Measurements from ENCODE around the gene MAP4K5. TPM values are rescaled to one million over a fixed set of nuclear protein-coding genes. Genes with fewer than 3 reads are reported as not detected.
A peak's percentile ranks its signal among the peaks of the same experiment; 100 is the strongest.

The MAP4K5 gene
- total RNA-seq, 1 experiment from 2014 or later: 42.7 TPM

- TF ChIP-seq CTCF (conservative IDR thresholded peaks at IDR 0.05): no peak
- H3K27me3 Mint-ChIP-seq (ENCODE audit: low read depth): no peaks in the 10 kb centered on the region
- no peak overlapping the region for H3K4me2 ChIP-seq (ENCODE audit: insufficient read depth, insufficient read length, low read length)
- no peak overlapping the region for H4K5ac ChIP-seq (ENCODE audit: insufficient read length, low read depth, low read length)
- peaks cover 5% of the 10 kb centered on the region; the same call in 1 of the 2 replicates for H3K4me1 ChIP-seq (ENCODE audit: insufficient read depth, low read length)
- H3K9ac ChIP-seq (ENCODE audit: extremely low read depth, insufficient read length, low read length): no peak overlapping the region
- H3T11ph ChIP-seq (ENCODE audit: low read length): no peak overlapping the region
- no peak overlapping the region for H3K23ac ChIP-seq (ENCODE audit: insufficient read length, low read depth, low read length)
- no peak for DNase-seq
- H3K56ac ChIP-seq (ENCODE audit: insufficient read length, low read depth, low read length): no peak overlapping the region
- H3K27me3 ChIP-seq (ENCODE audit: insufficient read depth, low read length): no peaks in the 10 kb centered on the region
- H2AFZ ChIP-seq (ENCODE audit: low read length): no peak overlapping the region
- peaks cover 0 to 7% (median 4%) of the 10 kb centered on the region in 3 experiments; a peak in 5 of 7 replicates for H3K36me3 Mint-ChIP-seq (ENCODE audit: insufficient read depth in 1 of 3, low read depth in 3 of 3)
- H2BK15ac ChIP-seq (ENCODE audit: low read depth, low read length): no peak overlapping the region
- H3K79me1 ChIP-seq (ENCODE audit: insufficient read depth, low read depth, low read length, poor library complexity, severe bottlenecking): peaks cover 11% of the 10 kb centered on the region
- H2BK5ac ChIP-seq (ENCODE audit: insufficient read length, low read length): no peak overlapping the region
- H3K27ac Mint-ChIP-seq: 0 out of 7 replicates have a peak overlapping the region, but pooled peaks of 1 of the 3 experiments have one; percentile 12
- no peak overlapping the region for H3K14ac ChIP-seq (ENCODE audit: insufficient read depth, low read length)
- no peak overlapping the region for H4K8ac ChIP-seq (replicated peaks; ENCODE audit: insufficient read length, low read depth, low read length)
- no peak overlapping the region for H3K18ac ChIP-seq (ENCODE audit: insufficient read length, low read depth, low read length)
- H2BK20ac ChIP-seq (ENCODE audit: low read depth, low read length, poor library complexity, severe bottlenecking): no peak overlapping the region
- H4K20me1 ChIP-seq (ENCODE audit: control insufficient read depth, insufficient read depth, insufficient read length): no peaks in the 10 kb centered on the region
- peaks cover 50% of the 10 kb centered on the region; the same call in 1 of the 2 replicates for H3K79me2 ChIP-seq (ENCODE audit: insufficient read depth, low read length)
- H3K4ac ChIP-seq (ENCODE audit: low read depth, low read length): no peak overlapping the region
- peaks cover 48 to 53% of the 10 kb centered on the region in 2 experiments for H3K4me1 Mint-ChIP-seq
- H3K9me3 Mint-ChIP-seq: no peaks in the 10 kb centered on the region
- no peak overlapping the region for H4K91ac ChIP-seq (ENCODE audit: insufficient read length, low read depth, low read length)
- H3K23me2 ChIP-seq (ENCODE audit: insufficient read length, low read depth, low read length, poor library complexity, severe bottlenecking): peaks cover 14% of the 10 kb centered on the region
- H2BK12ac ChIP-seq (ENCODE audit: insufficient read length, low read depth, low read length): no peak overlapping the region
- H3K4me3 Mint-ChIP-seq: no peak overlapping the region
- no peak overlapping the region for H2AK5ac ChIP-seq (ENCODE audit: insufficient read length, low read length)
- no CpG with 5 or more reads among the region's 1 CpG for WGBS (ENCODE audit: extremely low coverage, insufficient read length, low lambda C conversion rate)
- H3K9me3 ChIP-seq (ENCODE audit: control insufficient read depth, low read depth, low read length): no peaks in the 10 kb centered on the region
- no peak overlapping the region for H3K27ac ChIP-seq (ENCODE audit: insufficient read length, low read depth, low read length)
- no peak overlapping the region for H2BK120ac ChIP-seq (ENCODE audit: low read depth, low read length, poor library complexity, severe bottlenecking)
Measured at GRCh38 chr14:50528000-50528399, 4.4 kb downstream of the MAP4K5 start.

All from H9 (cell line).